Transverse colon (tissue), 3 donors: ENCODE results near the gene TRIM15.

Experiments
- CTCF ChIP-seq, 5 experiments: fragments of 200-600 bp in 3 of 5; fragments of 450-650 bp in 2 of 5; sonication (generic) in 3 of 5; IDR thresholded peaks; 1 replicate in 2 of 5; 2 replicates in 3 of 5; pipeline ENCODE4 v1.5.1; 2016 to 2017; ENCODE audit warnings: antibody characterized with exemption in 5 of 5, inconsistent platforms in 3 of 5, mild to moderate bottlenecking in 2 of 5, moderate library complexity in 1 of 5
- EP300 ChIP-seq: sonication (generic); formaldehyde crosslinking; IDR thresholded peaks from one replicate; pipeline ENCODE4 v1.6.1; 2017; ENCODE audit warnings: antibody characterized with exemption, low read depth
- POLR2A ChIP-seq: fragments of 450-650 bp; IDR thresholded peaks from one replicate; pipeline ENCODE4 v1.6.1; 2016; ENCODE audit warnings: antibody characterized with exemption, mild to moderate bottlenecking, moderate library complexity

DNA sequence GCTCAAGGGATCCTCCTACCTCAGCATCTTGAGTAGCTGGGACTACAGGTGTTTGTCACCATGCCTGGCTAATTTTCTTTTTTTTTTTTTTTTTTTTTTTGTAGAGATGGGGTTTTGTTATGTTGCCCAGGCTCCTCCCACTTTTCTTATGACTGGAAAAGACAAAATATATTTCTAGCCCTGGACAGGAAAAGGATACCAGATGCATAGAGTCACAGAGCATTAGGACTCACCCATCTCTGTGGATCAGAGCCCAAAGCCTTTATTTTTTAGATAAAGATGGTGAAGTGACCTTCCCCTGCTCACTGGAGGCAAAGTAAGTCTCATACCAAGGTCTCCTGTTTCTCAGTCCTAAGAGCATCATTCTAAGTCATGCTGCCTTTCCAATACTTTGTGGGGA lies 5.8 kb upstream of the TRIM15 start:
- TF ChIP-seq POLR2A, result no peak
- TF ChIP-seq CTCF (IDR thresholded peaks at IDR 0.05), result no peak
- TF ChIP-seq EP300, result no peak
